PC-9 (cell line): ENCODE data around the gene CMTM2. TPM values are rescaled to one million over a fixed set of nuclear protein-coding genes. Genes with fewer than 3 reads are reported as not detected.

Experiments
- BruUV-seq: library from RNA; stranded (reverse); fragments of 400-500 nt; replicated peaks from 2 replicates; lab custom pipeline; 2021; lab: Mats Ljungman, UMichigan
- CTCF ChIA-PET: fragments of 300-600 bp; sonication (Branson Sonifier 250); formaldehyde crosslinking; loops from one replicate; lab custom pipeline; 2022; ENCODE audit warnings: antibody characterized with exemption; lab: Charles Lee
- POLR2A ChIA-PET: fragments of 300-600 bp; sonication (Branson Sonifier 250); formaldehyde crosslinking; loops from one replicate; lab custom pipeline; 2022; ENCODE audit warnings: antibody characterized with exemption; ENCODE audit not compliant: unreplicated experiment; lab: Charles Lee
- DNase-seq, 2 experiments: peaks; one replicate each; pipeline versions ENCODE4 v3.0.0 to v3.0.0-alpha.2; 2015 to 2022; ENCODE audit warnings: mixed read lengths in 1 of 2
- H2AFZ ChIP-seq: fragments of 200-600 bp; sonication (generic); 2 replicates; pipeline ENCODE4 v1.8.1; 2017; ENCODE audit warnings: antibody characterized with exemption
- H3F3A ChIP-seq: fragments of 200-600 bp; sonication (generic); 2 replicates; pipeline ENCODE4 v1.8.1; 2017; ENCODE audit warnings: antibody characterized with exemption, mild to moderate bottlenecking, low read depth; ENCODE audit not compliant: insufficient read depth
- H3K27ac ChIP-seq: fragments of 200-600 bp; sonication (generic); 2 replicates; pipeline ENCODE4 v1.6.1; 2016; ENCODE audit warnings: mixed run types
- H3K27me3 ChIP-seq: fragments of 200-600 bp; sonication (generic); 2 replicates; pipeline ENCODE4 v1.6.1; 2016; ENCODE audit warnings: low read depth, mixed run types; ENCODE audit not compliant: insufficient read depth
- H3K36me3 ChIP-seq: fragments of 200-600 bp; sonication (generic); 2 replicates; pipeline ENCODE4 v1.6.1; 2016; ENCODE audit warnings: low read depth, mixed run types
- H3K4me1 ChIP-seq: fragments of 200-600 bp; sonication (generic); replicated peaks from 2 replicates; pipeline ENCODE4 v1.6.1; 2016; ENCODE audit warnings: mixed run types; ENCODE audit not compliant: insufficient read depth
- H3K4me2 ChIP-seq: fragments of 200-600 bp; sonication (generic); 2 replicates; pipeline ENCODE4 v1.6.1; 2017; ENCODE audit warnings: mixed run types
- H3K4me3 ChIP-seq: fragments of 200-600 bp; sonication (generic); 2 replicates; pipeline ENCODE4 v1.6.1; 2016; ENCODE audit warnings: mixed run types
- H3K79me2 ChIP-seq: fragments of 200-600 bp; sonication (generic); 2 replicates; pipeline ENCODE4 v1.6.1; 2017; ENCODE audit warnings: low read depth, mixed run types
- H3K9me2 ChIP-seq: fragments of 200-600 bp; sonication (generic); 2 replicates; pipeline ENCODE4 v1.8.1; 2017; ENCODE audit warnings: mild to moderate bottlenecking; ENCODE audit not compliant: insufficient read depth
- H3K9me3 ChIP-seq: fragments of 200-600 bp; sonication (generic); 2 replicates; pipeline ENCODE4 v1.8.1; 2016; ENCODE audit warnings: low read depth; ENCODE audit not compliant: insufficient read depth
- H4K20me1 ChIP-seq: fragments of 200-600 bp; sonication (generic); 2 replicates; pipeline ENCODE4 v1.8.1; 2017; ENCODE audit not compliant: insufficient read depth
- CTCF ChIP-seq: fragments of 200-600 bp; sonication (generic); conservative IDR thresholded peaks from 2 replicates; pipeline ENCODE4 v1.6.1; 2017; ENCODE audit warnings: mixed run types, antibody characterized with exemption, mild to moderate bottlenecking, moderate library complexity
- EZH2 ChIP-seq: fragments of 200-600 bp; sonication (generic); IDR thresholded peaks from 2 replicates; pipeline ENCODE4 v1.8.0; 2017; ENCODE audit warnings: antibody characterized with exemption, low read depth
- intact Hi-C: fragments of 100-400 bp; cut with micrococcal nuclease; formaldehyde crosslinking; loops from one replicate; pipeline ENCODE4 v1.10.0; 2022; ENCODE audit not compliant: unreplicated experiment
- total RNA-seq: library from RNA; stranded (reverse); gene quantifications from 2 replicates; pipeline ENCODE4 v1.2.3, GENCODE V29; 2021

Gene CMTM2
- total RNA-seq, 1 experiment from 2014 or later = not detected

GRCh38 chr16:66596986-66597848, 18.0 kb downstream of the CMTM2 start:
- Histone ChIP-seq H3K27me3 (no peaks in the 10 kb centered on the region), H3K27ac (no peak overlapping the region), H4K20me1 (no peaks in the 10 kb centered on the region), H3K4me1 (no peaks in the 10 kb centered on the region), H3K36me3 (no peaks in the 10 kb centered on the region), H3K79me2 (no peaks in the 10 kb centered on the region), H3K4me3 (no peak overlapping the region), H3F3A (no peaks in the 10 kb centered on the region), H3K9me3 (no peaks in the 10 kb centered on the region), H2AFZ (no peak overlapping the region), H3K4me2 (no peak overlapping the region), H3K9me2 (no peaks in the 10 kb centered on the region)
- no peak for TF ChIP-seq EZH2
- TF ChIP-seq CTCF = no peak
- intact Hi-C loops = no loop called here
- DNase-seq = no peak
- BruUV-seq = no TSS peak
- POLR2A ChIA-PET = no interaction called here
- CTCF ChIA-PET = no interaction called here

GRCh38 chr16:66598111-66598510, 18.8 kb downstream of the CMTM2 start:
- Histone ChIP-seq H3K79me2 (no peaks in the 10 kb centered on the region), H3K4me3 (no peak overlapping the region), H3K9me2 (no peaks in the 10 kb centered on the region), H4K20me1 (no peaks in the 10 kb centered on the region), H3K36me3 (no peaks in the 10 kb centered on the region), H3K9me3 (no peaks in the 10 kb centered on the region), H3K4me1 (no peaks in the 10 kb centered on the region), H3K4me2 (no peak overlapping the region), H3K27ac (no peak overlapping the region), H3K27me3 (no peaks in the 10 kb centered on the region), H3F3A (no peaks in the 10 kb centered on the region), H2AFZ (no peak overlapping the region)
- BruUV-seq = no TSS peak
- CTCF ChIA-PET = no interaction called here
- no peak for DNase-seq
- POLR2A ChIA-PET = no interaction called here
- intact Hi-C loops = no loop called here
- no peak for TF ChIP-seq CTCF
- TF ChIP-seq EZH2 = no peak

GRCh38 chr16:66599726-66600125, 20.5 kb downstream of the CMTM2 start:
- Histone ChIP-seq H2AFZ (no peak overlapping the region), H3K27me3 (no peaks in the 10 kb centered on the region), H3K79me2 (no peaks in the 10 kb centered on the region), H3K4me1 (peaks cover 5% of the 10 kb centered on the region; the same call in 1 of the 2 replicates), H3K4me2 (no peak overlapping the region), H3K27ac (no peak overlapping the region), H3F3A (0 out of 2 replicates have a peak, but pooled peaks cover 4% of the 10 kb centered on the region), H3K9me3 (no peaks in the 10 kb centered on the region), H3K4me3 (no peak overlapping the region), H3K36me3 (no peaks in the 10 kb centered on the region), H3K9me2 (no peaks in the 10 kb centered on the region), H4K20me1 (no peaks in the 10 kb centered on the region)
- no peak for TF ChIP-seq CTCF
- no peak for TF ChIP-seq EZH2
- no TSS peak for BruUV-seq
- CTCF ChIA-PET = no interaction called here
- no peak for DNase-seq
- intact Hi-C loops = loop anchor here (5.0 kb wide), 1 partner anchor 47 kb away; the partner anchor contains the start of genes CKLF and TK2
- POLR2A ChIA-PET = no interaction called here
